ENCODE measurements around the gene CPNE6. TPM values are rescaled to one million over a fixed set of nuclear protein-coding genes. Genes with fewer than 3 reads are reported as not detected.

CPNE6 gene
- total and polyA plus RNA-seq, 7 donors = 0.06 TPM; not detected in 6

DNA sequence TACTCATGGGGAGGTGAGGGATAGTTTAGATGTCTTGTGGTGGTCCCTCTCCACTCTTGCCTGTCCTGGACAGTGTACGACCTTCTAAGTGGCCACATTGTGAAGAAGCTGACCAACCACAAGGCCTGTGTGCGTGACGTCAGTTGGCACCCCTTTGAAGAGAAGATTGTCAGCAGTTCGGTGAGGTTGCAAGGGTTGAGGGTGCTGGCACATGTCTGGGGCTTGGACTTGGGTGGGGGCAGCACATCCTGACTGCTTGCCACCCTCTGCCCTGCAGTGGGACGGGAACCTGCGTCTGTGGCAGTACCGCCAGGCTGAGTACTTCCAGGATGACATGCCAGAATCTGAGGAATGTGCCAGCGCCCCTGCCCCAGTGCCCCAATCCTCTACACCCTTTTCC, 51.5 kb downstream of the CPNE6 start:
- Histone ChIP-seq H3K27ac (no peak overlapping the region), H3K4me1 (no peaks in the 10 kb centered on the region), H3K36me3 (ENCODE audit: insufficient read depth in 1 of 2, low read depth in 1 of 2) (peaks cover 4 to 65% of the 10 kb centered on the region in 2 donors), H3K9me3 (no peaks in the 10 kb centered on the region), H3K4me3 (no peak overlapping the region), H3K27me3 (ENCODE audit: insufficient read depth in 3 of 3, low read length in 2 of 3) (no peaks in the 10 kb centered on the region)
- intact Hi-C loops (cut with DNase I) = no loop called here
- ATAC-seq = peak in 1 of 4 donors; percentile 24
- no peak for DNase-seq
- 76 to 84% (median 81%) methylated on average over 8 of the region's 8 CpGs for WGBS, 3 donors
- TF ChIP-seq, protein P1, sequence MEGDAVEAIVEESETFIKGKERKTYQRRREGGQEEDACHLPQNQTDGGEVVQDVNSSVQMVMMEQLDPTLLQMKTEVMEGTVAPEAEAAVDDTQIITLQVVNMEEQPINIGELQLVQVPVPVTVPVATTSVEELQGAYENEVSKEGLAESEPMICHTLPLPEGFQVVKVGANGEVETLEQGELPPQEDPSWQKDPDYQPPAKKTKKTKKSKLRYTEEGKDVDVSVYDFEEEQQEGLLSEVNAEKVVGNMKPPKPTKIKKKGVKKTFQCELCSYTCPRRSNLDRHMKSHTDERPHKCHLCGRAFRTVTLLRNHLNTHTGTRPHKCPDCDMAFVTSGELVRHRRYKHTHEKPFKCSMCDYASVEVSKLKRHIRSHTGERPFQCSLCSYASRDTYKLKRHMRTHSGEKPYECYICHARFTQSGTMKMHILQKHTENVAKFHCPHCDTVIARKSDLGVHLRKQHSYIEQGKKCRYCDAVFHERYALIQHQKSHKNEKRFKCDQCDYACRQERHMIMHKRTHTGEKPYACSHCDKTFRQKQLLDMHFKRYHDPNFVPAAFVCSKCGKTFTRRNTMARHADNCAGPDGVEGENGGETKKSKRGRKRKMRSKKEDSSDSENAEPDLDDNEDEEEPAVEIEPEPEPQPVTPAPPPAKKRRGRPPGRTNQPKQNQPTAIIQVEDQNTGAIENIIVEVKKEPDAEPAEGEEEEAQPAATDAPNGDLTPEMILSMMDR (IDR thresholded peaks at IDR 0.05) = no peak

DNA sequence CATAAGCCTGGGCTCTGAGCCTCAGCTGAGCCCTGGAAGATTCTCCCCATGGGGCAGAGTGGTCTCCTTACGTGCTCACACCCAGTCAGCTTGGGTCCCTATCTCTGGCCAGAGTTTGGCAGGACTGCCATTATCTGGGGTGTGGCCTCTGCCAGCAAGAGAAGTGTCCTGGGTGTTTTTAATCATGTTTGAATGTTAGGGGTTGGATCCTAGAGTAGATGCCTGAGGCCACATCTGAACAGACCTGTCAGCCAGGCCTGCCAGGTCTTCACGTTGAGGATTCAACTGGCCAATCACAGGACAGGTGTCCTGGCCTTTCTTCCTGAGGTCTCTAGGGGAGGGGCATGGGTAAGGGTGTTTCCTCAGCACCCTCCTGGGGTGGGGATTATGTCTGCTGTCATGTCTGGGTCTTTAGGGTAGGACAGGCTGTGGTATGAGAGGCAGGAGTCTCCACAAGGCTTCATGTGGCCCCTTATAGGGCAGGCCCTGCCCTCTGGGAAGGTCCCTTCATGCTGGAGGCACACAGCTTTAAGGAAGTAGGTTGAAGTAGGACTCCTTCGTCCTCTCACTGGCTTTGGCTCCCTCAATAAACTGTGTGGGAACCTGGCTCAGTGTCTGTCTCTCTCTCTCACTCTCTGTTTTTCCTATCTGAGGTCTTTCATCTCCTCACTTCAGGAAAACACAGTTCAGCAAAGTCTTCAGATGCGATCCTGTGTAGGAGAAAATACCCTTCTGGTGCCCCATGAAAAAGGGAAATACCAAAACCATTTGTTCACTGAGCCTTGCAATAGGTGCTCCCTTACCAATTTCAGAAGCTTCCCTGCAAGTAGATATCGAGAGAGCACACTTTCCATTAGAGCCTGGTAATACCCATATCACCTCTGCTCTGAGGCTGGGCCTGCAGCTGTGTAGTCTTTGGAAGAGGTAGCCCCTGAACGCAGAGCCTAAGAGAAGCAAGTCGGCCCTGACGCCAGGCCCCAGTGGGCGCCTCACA, 52.4 kb downstream of the CPNE6 start:
- TF ChIP-seq, protein P1 (IDR thresholded peaks at IDR 0.05) = no peak
- DNase-seq (no peak), ATAC-seq (peak in 1 of 4 donors; percentile 13)
- 81 to 88% (median 83%) methylated on average over 9 of the region's 9 CpGs for WGBS, 3 donors
- Histone ChIP-seq H3K27ac (no peak overlapping the region), H3K27me3 (ENCODE audit: insufficient read depth in 3 of 3, low read length in 2 of 3) (no peaks in the 10 kb centered on the region), H3K36me3 (ENCODE audit: insufficient read depth in 1 of 2, low read depth in 1 of 2) (peaks cover 4 to 57% of the 10 kb centered on the region in 2 donors), H3K4me1 (no peaks in the 10 kb centered on the region), H3K9me3 (no peaks in the 10 kb centered on the region), H3K4me3 (no peak overlapping the region)
- intact Hi-C loops (cut with DNase I) = no loop called here

DNA sequence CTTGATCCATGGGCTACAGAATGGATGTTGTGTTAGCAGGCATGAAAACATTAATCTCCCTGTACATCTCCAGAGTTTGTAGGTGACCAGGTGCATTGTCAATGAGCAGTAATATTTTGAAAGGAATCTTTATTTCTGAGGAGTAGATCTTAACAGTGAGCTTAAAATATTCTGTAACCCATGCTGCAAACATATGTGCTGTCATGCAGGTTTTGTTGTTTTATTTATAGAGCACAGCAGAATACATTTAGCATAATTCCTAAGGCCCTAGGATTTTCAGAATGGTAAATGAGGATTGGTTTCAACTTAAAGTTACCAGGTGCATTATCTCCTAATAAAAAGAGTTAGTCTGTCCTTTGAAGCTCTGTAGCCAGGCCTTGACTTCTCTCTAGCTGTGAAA, 55.6 kb downstream of the CPNE6 start:
- intact Hi-C loops (cut with DNase I) = no loop called here
- Histone ChIP-seq H3K27me3 (ENCODE audit: insufficient read depth in 3 of 3, low read length in 2 of 3) (no peaks in the 10 kb centered on the region), H3K36me3 (ENCODE audit: insufficient read depth in 1 of 2, low read depth in 1 of 2) (peaks cover 0 to 25% of the 10 kb centered on the region in 2 donors), H3K27ac (no peak overlapping the region), H3K9me3 (no peaks in the 10 kb centered on the region), H3K4me3 (no peak overlapping the region), H3K4me1 (peaks cover 9% of the 10 kb centered on the region)
- ATAC-seq (no peak), DNase-seq (no peak)
- TF ChIP-seq, protein P1 (IDR thresholded peaks at IDR 0.05) = no peak

DNA sequence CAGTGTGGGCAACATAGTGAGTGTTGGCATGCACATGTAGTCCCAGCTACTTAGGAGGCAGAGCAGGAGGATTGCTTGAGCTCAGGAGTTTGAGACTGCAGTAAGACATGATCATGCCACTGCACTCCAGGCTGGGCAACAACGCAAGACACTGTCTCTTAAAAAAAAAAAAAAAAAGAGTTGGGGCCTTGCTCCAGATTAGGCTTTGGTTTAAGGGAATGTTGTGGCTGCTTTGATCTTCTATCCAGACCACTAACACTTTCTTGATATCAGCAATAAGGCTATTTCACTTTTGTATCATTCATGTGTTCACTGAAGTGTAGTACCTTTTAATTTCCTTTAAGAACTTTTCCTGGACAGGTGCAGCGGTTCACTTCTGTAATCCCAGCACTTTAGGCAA, 56.3 kb downstream of the CPNE6 start:
- WGBS, 3 donors = 80 to 93% (median 82%) methylated on average over 2 of the region's 2 CpGs
- ATAC-seq (no peak), DNase-seq (no peak)
- Histone ChIP-seq H3K4me3 (no peak overlapping the region), H3K36me3 (ENCODE audit: insufficient read depth in 1 of 2, low read depth in 1 of 2) (peaks cover 0 to 18% of the 10 kb centered on the region in 2 donors), H3K27ac (no peak overlapping the region), H3K4me1 (peaks cover 13% of the 10 kb centered on the region), H3K27me3 (ENCODE audit: insufficient read depth in 3 of 3, low read length in 2 of 3) (no peaks in the 10 kb centered on the region), H3K9me3 (no peaks in the 10 kb centered on the region)
- TF ChIP-seq, protein P1 (IDR thresholded peaks at IDR 0.05) = no peak
- intact Hi-C loops (cut with DNase I) = no loop called here

Other genes with a start within 250 kb of the CPNE6 start
- gene DHRS4, start 117.8 kb upstream of the CPNE6 start, total RNA-seq = 10 to 100 TPM; 24.6 to 57.3 (median 39.5) TPM
- gene DHRS4, start 117.8 kb upstream of the CPNE6 start, polyA plus RNA-seq = 10 to 100 TPM; 18.9 to 76.7 (median 39.0) TPM
- 10 to 100 TPM; 25.9 to 43.4 (median 31.9) TPM for gene DHRS4L2, start 82.6 kb upstream of the CPNE6 start, total RNA-seq
- gene DHRS4L2, start 82.6 kb upstream of the CPNE6 start, polyA plus RNA-seq = 10 to 100 TPM; 19.4 to 62.0 (median 30.8) TPM
- under 1 TPM in 3 of 4 donors, not detected in 1; 0.04 to 0.10 (median 0.06) TPM for gene CARMIL3, start 19.6 kb upstream of the CPNE6 start, total RNA-seq
- gene CARMIL3, start 19.6 kb upstream of the CPNE6 start, polyA plus RNA-seq = under 1 TPM in 2 of 3 donors, not detected in 1; 0.08 to 0.19 TPM
- 1 to 10 TPM; 2.1 to 4.5 (median 2.7) TPM for gene PCK2, start 22.7 kb downstream of the CPNE6 start, total RNA-seq
- 1 to 10 TPM; 2.0 to 2.7 (median 2.0) TPM for gene PCK2, start 22.7 kb downstream of the CPNE6 start, polyA plus RNA-seq
- 10 to 100 TPM; 48.8 to 73.5 (median 68.6) TPM for gene DCAF11, start 43.2 kb downstream of the CPNE6 start, total RNA-seq
- gene DCAF11, start 43.2 kb downstream of the CPNE6 start, polyA plus RNA-seq = 10 to 100 TPM; 34.7 to 66.4 (median 35.4) TPM
- gene NRL, start 43.4 kb downstream of the CPNE6 start, total RNA-seq = 1 to 10 TPM; 1.5 to 3.6 (median 2.5) TPM
- 1 to 10 TPM; 1.2 to 5.1 (median 2.4) TPM for gene NRL, start 43.4 kb downstream of the CPNE6 start, polyA plus RNA-seq
- 100 to 1,000 TPM in 3 of 4 donors, 10 to 100 TPM in 1; 72.8 to 167 (median 137) TPM for gene FITM1, start 59.1 kb downstream of the CPNE6 start, total RNA-seq
- gene FITM1, start 59.1 kb downstream of the CPNE6 start, polyA plus RNA-seq = 100 to 1,000 TPM; 100 to 163 (median 113) TPM
- 100 to 1,000 TPM in 1 of 4 donors, 10 to 100 TPM in 3; 49.2 to 122 (median 80.3) TPM for gene PSME1, start 64.6 kb downstream of the CPNE6 start, total RNA-seq
- 100 to 1,000 TPM in 1 of 3 donors, 10 to 100 TPM in 2; 73.0 to 106 (median 92.6) TPM for gene PSME1, start 64.6 kb downstream of the CPNE6 start, polyA plus RNA-seq
- 10 to 100 TPM; 18.0 to 67.5 (median 36.1) TPM for gene EMC9, start 70.0 kb downstream of the CPNE6 start, total RNA-seq
- gene EMC9, start 70.0 kb downstream of the CPNE6 start, polyA plus RNA-seq = 10 to 100 TPM; 17.2 to 35.5 (median 30.9) TPM
- gene PSME2, start 75.0 kb downstream of the CPNE6 start, total RNA-seq = 100 to 1,000 TPM in 1 of 4 donors, 10 to 100 TPM in 3; 30.1 to 179 (median 76.0) TPM
- 10 to 100 TPM; 64.7 to 80.0 (median 76.4) TPM for gene PSME2, start 75.0 kb downstream of the CPNE6 start, polyA plus RNA-seq
- gene RNF31, start 75.9 kb downstream of the CPNE6 start, total RNA-seq = 10 to 100 TPM; 46.4 to 81.5 (median 64.7) TPM
- gene RNF31, start 75.9 kb downstream of the CPNE6 start, polyA plus RNA-seq = 10 to 100 TPM; 43.3 to 57.3 (median 55.7) TPM
- 10 to 100 TPM; 10.4 to 21.6 (median 15.1) TPM for gene IRF9, start 89.7 kb downstream of the CPNE6 start, total RNA-seq
- 10 to 100 TPM in 2 of 3 donors, 1 to 10 TPM in 1; 7.9 to 14.2 (median 11.8) TPM for gene IRF9, start 89.7 kb downstream of the CPNE6 start, polyA plus RNA-seq
- gene REC8, start 100.5 kb downstream of the CPNE6 start, total RNA-seq = 1 to 10 TPM; 1.0 to 1.6 (median 1.3) TPM
- gene REC8, start 100.5 kb downstream of the CPNE6 start, polyA plus RNA-seq = 1 to 10 TPM in 1 of 3 donors, under 1 TPM in 2; 0.13 to 1.2 (median 0.86) TPM
- 10 to 100 TPM; 35.7 to 75.9 (median 51.1) TPM for gene IPO4, start 117.3 kb downstream of the CPNE6 start, total RNA-seq
- gene IPO4, start 117.3 kb downstream of the CPNE6 start, polyA plus RNA-seq = 10 to 100 TPM; 28.8 to 99.7 (median 62.4) TPM
- gene TM9SF1, start 123.9 kb downstream of the CPNE6 start, total RNA-seq = 10 to 100 TPM; 21.0 to 22.7 (median 21.8) TPM
- gene TM9SF1, start 123.9 kb downstream of the CPNE6 start, polyA plus RNA-seq = 10 to 100 TPM; 21.7 to 43.4 (median 31.7) TPM
- gene TSSK4, start 134.1 kb downstream of the CPNE6 start, total RNA-seq = not detected
- gene TSSK4, start 134.1 kb downstream of the CPNE6 start, polyA plus RNA-seq = under 1 TPM in 2 of 3 donors, not detected in 1; 0.05 to 0.06 TPM
- 10 to 100 TPM; 12.3 to 18.2 (median 15.7) TPM for gene CHMP4A, start 141.9 kb downstream of the CPNE6 start, total RNA-seq
- gene CHMP4A, start 141.9 kb downstream of the CPNE6 start, polyA plus RNA-seq = 10 to 100 TPM; 29.6 to 42.1 (median 29.9) TPM
- gene MDP1, start 144.5 kb downstream of the CPNE6 start, total RNA-seq = 10 to 100 TPM in 3 of 4 donors, 1 to 10 TPM in 1; 9.4 to 16.3 (median 12.1) TPM
- 10 to 100 TPM in 2 of 3 donors, 1 to 10 TPM in 1; 6.2 to 19.7 (median 13.0) TPM for gene MDP1, start 144.5 kb downstream of the CPNE6 start, polyA plus RNA-seq
- 100 to 1,000 TPM; 135 to 206 (median 159) TPM for gene NEDD8, start 160.8 kb downstream of the CPNE6 start, total RNA-seq
- gene NEDD8, start 160.8 kb downstream of the CPNE6 start, polyA plus RNA-seq = 100 to 1,000 TPM; 214 to 315 (median 297) TPM
- gene GMPR2, start 161.4 kb downstream of the CPNE6 start, total RNA-seq = 10 to 100 TPM; 19.7 to 33.1 (median 27.9) TPM
- 10 to 100 TPM; 17.7 to 24.0 (median 21.7) TPM for gene GMPR2, start 161.4 kb downstream of the CPNE6 start, polyA plus RNA-seq
- 10 to 100 TPM; 36.6 to 69.6 (median 65.2) TPM for gene TINF2, start 171.1 kb downstream of the CPNE6 start, total RNA-seq
- gene TINF2, start 171.1 kb downstream of the CPNE6 start, polyA plus RNA-seq = 100 to 1,000 TPM in 1 of 3 donors, 10 to 100 TPM in 2; 37.8 to 103 (median 48.3) TPM
- gene TGM1, start 191.6 kb downstream of the CPNE6 start, total RNA-seq = under 1 TPM in 3 of 4 donors, not detected in 1; 0.25 to 0.50 (median 0.32) TPM
- gene TGM1, start 191.6 kb downstream of the CPNE6 start, polyA plus RNA-seq = 1 to 10 TPM in 1 of 3 donors, under 1 TPM in 2; 0.17 to 1.3 (median 0.86) TPM
- 10 to 100 TPM; 16.9 to 17.8 (median 17.3) TPM for gene RABGGTA, start 200.0 kb downstream of the CPNE6 start, total RNA-seq
- 10 to 100 TPM; 15.1 to 36.2 (median 18.9) TPM for gene RABGGTA, start 200.0 kb downstream of the CPNE6 start, polyA plus RNA-seq
- gene DHRS1, start 228.2 kb downstream of the CPNE6 start, total RNA-seq = 1 to 10 TPM; 1.9 to 3.4 (median 2.7) TPM
- 1 to 10 TPM; 1.5 to 6.4 (median 3.4) TPM for gene DHRS1, start 228.2 kb downstream of the CPNE6 start, polyA plus RNA-seq
- 10 to 100 TPM; 36.7 to 38.8 (median 37.7) TPM for gene NOP9, start 228.3 kb downstream of the CPNE6 start, total RNA-seq
- gene NOP9, start 228.3 kb downstream of the CPNE6 start, polyA plus RNA-seq = 10 to 100 TPM; 11.4 to 29.8 (median 16.1) TPM
- gene CIDEB, start 236.4 kb downstream of the CPNE6 start, total RNA-seq = 1 to 10 TPM in 3 of 4 donors, under 1 TPM in 1; 0.95 to 2.5 (median 1.8) TPM
- gene CIDEB, start 236.4 kb downstream of the CPNE6 start, polyA plus RNA-seq = 1 to 10 TPM; 1.2 to 2.1 (median 1.3) TPM
- 1 to 10 TPM in 3 of 4 donors, under 1 TPM in 1; 0.96 to 2.3 (median 1.7) TPM for gene LTB4R2, start 238.6 kb downstream of the CPNE6 start, total RNA-seq
- under 1 TPM; 0.08 to 0.57 (median 0.32) TPM for gene LTB4R2, start 238.6 kb downstream of the CPNE6 start, polyA plus RNA-seq
- 1 to 10 TPM; 1.1 to 2.1 (median 2.0) TPM for gene LTB4R, start 239.9 kb downstream of the CPNE6 start, total RNA-seq
- gene LTB4R, start 239.9 kb downstream of the CPNE6 start, polyA plus RNA-seq = 1 to 10 TPM in 1 of 3 donors, under 1 TPM in 2; 0.35 to 2.0 (median 0.65) TPM

Data from psoas muscle (tissue), 8 donors.